Adrenal gland (tissue), 19 donors: Measurements from ENCODE around the gene PAX6. TPM values are rescaled to one million over a fixed set of nuclear protein-coding genes. Genes with fewer than 3 reads are reported as not detected.
A peak's percentile ranks its signal among the peaks of the same experiment; 100 is the strongest.

Experiments used
- DNase-seq, 7 donors: peaks; one replicate each; pipeline ENCODE4 v3.0.0-alpha.2; 2019 to 2020
- H3K27ac ChIP-seq, 5 donors: fragments of 200-600 bp; sonication (generic) in 4 of 5; 1 replicate in 3 of 5; 2 replicates in 2 of 5; pipeline versions ENCODE4 v1.5.1 to v1.8.0; 2016 to 2020; ENCODE audit warnings: mild to moderate bottlenecking in 1 of 5
- H3K27me3 ChIP-seq: fragments of 200-600 bp; 2 replicates; pipeline ENCODE4 v1.8.0; 2021
- H3K36me3 ChIP-seq, 2 donors: fragments of 200-600 bp; replicated peaks in 1 of 2; 1 replicate in 1 of 2; 2 replicates in 1 of 2; pipeline versions ENCODE4 v1.5.1 to v1.8.0; 2018 to 2022
- H3K4me1 ChIP-seq, 2 donors: fragments of 200-600 bp; replicated peaks in 1 of 2; 1 replicate in 1 of 2; 2 replicates in 1 of 2; pipeline versions ENCODE4 v1.5.1 to v1.8.0; 2018 to 2021
- H3K4me3 ChIP-seq, 4 donors: fragments of 200-600 bp; sonication (generic) in 3 of 4; one replicate each; pipeline ENCODE4 v1.5.1; 2016 to 2018
- H3K9me3 ChIP-seq, 3 donors: fragments of 200-600 bp; sonication (generic) in 1 of 3; replicated peaks in 1 of 3; 1 replicate in 2 of 3; 2 replicates in 1 of 3; pipeline versions ENCODE4 v1.5.1 to v1.8.0; 2016 to 2021
- CTCF ChIP-seq, 6 experiments: fragments of 450-650 bp in 4 of 6; fragments of 200-600 bp in 2 of 6; sonication (generic) in 1 of 6; IDR thresholded peaks; 1 replicate in 5 of 6; 2 replicates in 1 of 6; pipeline versions ENCODE4 v1.5.1 to v1.8.0; 2016 to 2021; ENCODE audit warnings: antibody characterized with exemption in 6 of 6, mild to moderate bottlenecking in 2 of 6, moderate library complexity in 1 of 6
- POLR2A ChIP-seq, 2 donors: fragments of 450-650 bp; IDR thresholded peaks; one replicate each; pipeline ENCODE4 v1.6.1; 2017; ENCODE audit warnings: antibody characterized with exemption in 2 of 2, mild to moderate bottlenecking in 2 of 2, moderate library complexity in 1 of 2
- WGBS, 4 donors: extraction: QIAGEN DNeasy Blood & Tissue Kit in 2 of 4; methylation state at CpG; one replicate each; pipeline versions ENCODE4 v1.1.5 to v1.1.7; 2013 to 2017; 5-methylcytosine and 5-hydroxymethylcytosine counted together
- intact Hi-C, 2 donors: fragments of 100-400 bp; cut with DNase I; formaldehyde crosslinking; loops; one replicate each; pipeline versions ENCODE4 v1.14.1 to v1.15.0; 2022 to 2023
- long read RNA-seq, 10 donors: library from polyadenylated mRNA in 3 of 10; unstranded in 2 of 10; stranded (forward) in 1 of 10; transcript quantifications; one replicate each; pipeline ENCODE4 v2.0.0 and lab custom pipeline, GENCODE V29; 2021 to 2026
- polyA plus RNA-seq, 3 donors: library from polyadenylated mRNA; stranded (reverse); fragments of 200-250 nt in 2 of 3; fragments of 350-450 nt in 1 of 3; fragmentation: Illumina TruSeq in 1 of 3; extraction: RNeasy Lipid Tissue Mini Kit (QIAGEN cat#74804) in 1 of 3; gene quantifications; one replicate each; pipeline ENCODE4 v1.2.3, GENCODE V29; 2013 to 2014
- total RNA-seq, 9 donors: library from RNA; depleted of rRNA in 4 of 9; stranded (reverse); fragments of >200 nt in 4 of 9; fragments of 120-200 nt in 1 of 9; fragmentation: NEBNext Ultra II Directional in 1 of 9; extraction: Animal tissue kit (Norgen Biotek cat#: 25700) in 1 of 9; gene quantifications; one replicate each; pipeline versions ENCODE4 v1.1.0 to v1.2.4, GENCODE V29; 2013 to 2023
- donor health status: healthy with polysubstance abuse.
- donor health status: Bipolar disorder and iron deficiency.
- donor health status: DM: yes; HTN: yes; CAD: no.
- donor health status: DM: no; HTN: no; CAD: no.
- donor health status: DM: no; HTN: no; CAD: no.
- donor health status: DM: yes; HTN: yes; CAD: no.

The PAX6 gene
- total RNA-seq (1 to 10 TPM in 2 of 9 donors, under 1 TPM in 4, not detected in 3; 0.11 to 3.7 (median 0.68) TPM), polyA plus RNA-seq (under 1 TPM; 0.08 to 0.30 (median 0.20) TPM)
- long read RNA-seq, donor 1, result 0 reads
- long read RNA-seq, donor 2, result 0 reads
- long read RNA-seq, donor 3, result 0 reads
- long read RNA-seq, donor 4, result 0 reads
- long read RNA-seq, donor 5, result 0 reads
- long read RNA-seq, donor 6, result 0 reads
- long read RNA-seq, donor 7, result 0 reads
- long read RNA-seq, donor 8, result 0 reads
- long read RNA-seq, donor 9, result 0 reads
- long read RNA-seq, donor 10, result 0 reads

- 6 to 11% (median 7%) methylated on average over 28 to 49 of the region's 49 CpGs for WGBS, 4 donors
- intact Hi-C loops, result no loop called here
- Histone ChIP-seq H3K27me3 (peaks cover 92% of the 10 kb centered on the region), H3K4me3 (peak within 1 kb of the TSS in 2 of 4 donors; percentile 15 to 50), H3K4me1 (peaks cover 21 to 58% of the 10 kb centered on the region in 2 donors), H3K9me3 (no peaks in the 10 kb centered on the region), H3K36me3 (no peaks in the 10 kb centered on the region), H3K27ac (no peak within 1 kb of the TSS)
- TF ChIP-seq CTCF (IDR thresholded peaks at IDR 0.05) (no peak), POLR2A (IDR thresholded peaks at IDR 0.05) (no peak)
- DNase-seq, result peak in 6 of 7 donors; percentile 51 to 67 (median 62)
These were observed at the start of gene PAX6 for GRCh38 chr11:31810779-31811647. TSS of gene PAX6 (minus strand) at chr11:31811322. CDS start at chr11:31806411, 4,911 bp downstream.

- H3K4me3 ChIP-seq, result no peak overlapping the region
- intact Hi-C loops, result loop anchor here in 1 of 2 donors (10.0 kb wide), 1 partner anchor 236 kb away; no protein-coding TSS in a partner anchor
- no peak for TF ChIP-seq CTCF (IDR thresholded peaks at IDR 0.05)
- no peak for TF ChIP-seq POLR2A (IDR thresholded peaks at IDR 0.05)
- H3K36me3 ChIP-seq, result no peaks in the 10 kb centered on the region
- H3K9me3 ChIP-seq, result no peaks in the 10 kb centered on the region
- no peaks in the 10 kb centered on the region for H3K27me3 ChIP-seq
- H3K27ac ChIP-seq, result no peak overlapping the region
- H3K4me1 ChIP-seq, result no peaks in the 10 kb centered on the region
- no peak for DNase-seq
These were observed 49.3 kb upstream of the PAX6 start for GRCh38 chr11:31860391-31860790.

GRCh38 chr11:31856248-31856647 lies 45.1 kb upstream of the PAX6 start:
- H3K27ac ChIP-seq, result no peak overlapping the region
- no peaks in the 10 kb centered on the region for H3K4me1 ChIP-seq
- H3K27me3 ChIP-seq, result no peaks in the 10 kb centered on the region
- intact Hi-C loops, result no loop called here
- no peak for DNase-seq
- H3K36me3 ChIP-seq, result no peaks in the 10 kb centered on the region
- no peak overlapping the region for H3K4me3 ChIP-seq
- TF ChIP-seq CTCF (IDR thresholded peaks at IDR 0.05) (no peak), POLR2A (IDR thresholded peaks at IDR 0.05) (no peak)
- no peaks in the 10 kb centered on the region for H3K9me3 ChIP-seq

GRCh38 chr11:31855466-31855865 lies 44.3 kb upstream of the PAX6 start:
- Histone ChIP-seq H3K4me1 (no peaks in the 10 kb centered on the region), H3K36me3 (no peaks in the 10 kb centered on the region), H3K27me3 (no peaks in the 10 kb centered on the region), H3K27ac (no peak overlapping the region), H3K9me3 (no peaks in the 10 kb centered on the region), H3K4me3 (no peak overlapping the region)
- 73 to 100% (median 97%) methylated on average over 1 of the region's 1 CpG for WGBS, 4 donors
- TF ChIP-seq CTCF (IDR thresholded peaks at IDR 0.05) (no peak), POLR2A (IDR thresholded peaks at IDR 0.05) (no peak)
- intact Hi-C loops, result no loop called here
- no peak for DNase-seq
